ENCODE data around the gene PLIN1. TPM values are rescaled to one million over a fixed set of nuclear protein-coding genes. Genes with fewer than 3 reads are reported as not detected.

PLIN1 gene
- total RNA-seq, 1 donor from 2014 or later: 17.6 TPM

- DNase-seq (ENCODE audit: missing footprints): no peak
- no peak for ATAC-seq
- intact Hi-C loops (cut with DNase I): no loop called here
These were observed 3.6 kb downstream of the PLIN1 start for GRCh38 chr15:89675606-89676005.

- DNase-seq (ENCODE audit: missing footprints) (no peak), ATAC-seq (no peak)
- intact Hi-C loops (cut with DNase I): no loop called here
These were observed 4.6 kb downstream of the PLIN1 start for GRCh38 chr15:89674526-89674925.

- intact Hi-C loops (cut with DNase I): no loop called here
- ATAC-seq (no peak), DNase-seq (ENCODE audit: missing footprints) (no peak)
These were observed 6.0 kb downstream of the PLIN1 start for GRCh38 chr15:89673165-89673512.

GRCh38 chr15:89672221-89673164 is 6.7 kb downstream of the PLIN1 start:
- intact Hi-C loops (cut with DNase I): no loop called here
- ATAC-seq (no peak), DNase-seq (ENCODE audit: missing footprints) (no peak)

GRCh38 chr15:89671687-89672086 is 7.5 kb downstream of the PLIN1 start:
- DNase-seq (ENCODE audit: missing footprints) (no peak), ATAC-seq (no peak)

GRCh38 chr15:89670971-89671560 is 8.1 kb downstream of the PLIN1 start:
- DNase-seq (ENCODE audit: missing footprints) (no peak), ATAC-seq (no peak)
- intact Hi-C loops (cut with DNase I): no loop called here

More at GRCh38 chr15:89671687-89672086, 7.5 kb downstream of the PLIN1 start:
- intact Hi-C loops (cut with DNase I): no loop called here

GRCh38 chr15:89669941-89670340 is 9.2 kb downstream of the PLIN1 start:
- intact Hi-C loops (cut with DNase I): no loop called here
- DNase-seq (ENCODE audit: missing footprints): no peak
- no peak for ATAC-seq

- intact Hi-C loops (cut with DNase I): no loop called here
- ATAC-seq (no peak), DNase-seq (ENCODE audit: missing footprints) (no peak)
These were observed 9.8 kb downstream of the PLIN1 start for GRCh38 chr15:89669309-89669865.

GRCh38 chr15:89668171-89668570 is 11.0 kb downstream of the PLIN1 start:
- no peak for ATAC-seq
- intact Hi-C loops (cut with DNase I): no loop called here

GRCh38 chr15:89667706-89667960 is 11.5 kb downstream of the PLIN1 start:
- intact Hi-C loops (cut with DNase I): no loop called here
- no peak for ATAC-seq
- DNase-seq (ENCODE audit: missing footprints): no peak

More at GRCh38 chr15:89668171-89668570, 11.0 kb downstream of the PLIN1 start:
- no peak for DNase-seq (ENCODE audit: missing footprints)

GRCh38 chr15:89666858-89667705 is 12.1 kb downstream of the PLIN1 start:
- intact Hi-C loops (cut with DNase I): no loop called here
- DNase-seq (ENCODE audit: missing footprints): no peak
- no peak for ATAC-seq

- DNase-seq (ENCODE audit: missing footprints): no peak
- peak; percentile 13 for ATAC-seq
- intact Hi-C loops (cut with DNase I): no loop called here
These were observed 12.8 kb downstream of the PLIN1 start for GRCh38 chr15:89666184-89666857.

- intact Hi-C loops (cut with DNase I): no loop called here
- peak; percentile 79 for ATAC-seq
- peak; percentile 85 for DNase-seq (ENCODE audit: missing footprints)
These were observed 13.6 kb downstream of the PLIN1 start for GRCh38 chr15:89665449-89666181.

- no peak for DNase-seq (ENCODE audit: missing footprints)
- no peak for ATAC-seq
- intact Hi-C loops (cut with DNase I): no loop called here
These were observed 14.5 kb downstream of the PLIN1 start for GRCh38 chr15:89664441-89665350.

GRCh38 chr15:89662893-89663626 is 16.1 kb downstream of the PLIN1 start:
- peak; percentile 85 for DNase-seq (ENCODE audit: missing footprints)
- intact Hi-C loops (cut with DNase I): no loop called here
- peak; percentile 89 for ATAC-seq

- ATAC-seq: no peak
- no peak for DNase-seq (ENCODE audit: missing footprints)
- intact Hi-C loops (cut with DNase I): no loop called here
These were observed 18.6 kb downstream of the PLIN1 start for GRCh38 chr15:89660556-89660955.

- ATAC-seq (no peak), DNase-seq (ENCODE audit: missing footprints) (no peak)
- intact Hi-C loops (cut with DNase I): no loop called here
These were observed 19.9 kb downstream of the PLIN1 start for GRCh38 chr15:89659295-89659694.
